HG03571 (cell line): ENCODE results near the gene EGLN3.
"Not testable (repeated sequence)": the region's sequence is repeated elsewhere in the genome, so short reads cannot be mapped to it uniquely, and the experiment has no call there.

Experiments
- ATAC-seq: cut with Tn5 transposase; IDR thresholded peaks from one replicate; pipeline ENCODE4 v1.9.1; 2021; ENCODE audit not compliant: unreplicated experiment

Gene EGLN3

DNA sequence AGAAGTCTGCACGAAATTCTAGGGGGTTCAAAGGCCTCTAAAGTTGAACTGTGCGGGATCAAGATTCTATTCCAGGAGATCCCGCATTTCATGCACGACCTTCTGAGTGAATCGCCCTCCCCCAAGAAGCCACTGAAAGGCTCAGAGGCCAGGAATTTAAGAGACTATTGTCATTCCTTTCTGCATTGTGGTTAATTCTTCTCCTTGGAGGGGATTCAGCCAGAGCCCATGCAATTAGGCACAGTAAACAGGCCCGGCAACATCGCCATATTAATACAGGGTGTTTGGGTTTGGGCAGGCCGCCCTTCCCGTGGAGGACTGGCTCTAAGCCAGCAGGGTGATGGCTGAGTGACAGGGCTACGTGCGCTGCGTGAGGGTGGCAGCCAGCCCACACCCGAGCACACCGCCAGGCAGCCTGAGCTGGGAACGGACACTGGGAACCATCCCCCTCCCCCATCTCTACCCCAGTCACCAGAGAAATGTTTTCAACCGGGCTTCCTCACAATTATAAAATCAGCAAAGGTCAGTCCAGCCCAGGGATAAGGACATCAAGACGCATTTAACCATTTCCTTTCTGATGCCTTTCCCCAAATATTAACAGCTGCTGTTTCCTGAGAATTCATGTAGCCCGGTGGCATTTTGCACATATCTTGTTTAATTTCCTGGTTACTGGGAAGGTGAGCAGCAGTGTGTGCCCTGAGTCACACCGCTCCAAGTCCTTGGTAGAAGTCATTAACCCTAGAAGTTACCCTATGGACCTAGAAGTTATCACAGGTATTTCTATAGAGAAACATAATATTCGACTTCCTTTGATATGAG lies 12.5 kb downstream of the EGLN3 start:
- ATAC-seq, result no peak

DNA sequence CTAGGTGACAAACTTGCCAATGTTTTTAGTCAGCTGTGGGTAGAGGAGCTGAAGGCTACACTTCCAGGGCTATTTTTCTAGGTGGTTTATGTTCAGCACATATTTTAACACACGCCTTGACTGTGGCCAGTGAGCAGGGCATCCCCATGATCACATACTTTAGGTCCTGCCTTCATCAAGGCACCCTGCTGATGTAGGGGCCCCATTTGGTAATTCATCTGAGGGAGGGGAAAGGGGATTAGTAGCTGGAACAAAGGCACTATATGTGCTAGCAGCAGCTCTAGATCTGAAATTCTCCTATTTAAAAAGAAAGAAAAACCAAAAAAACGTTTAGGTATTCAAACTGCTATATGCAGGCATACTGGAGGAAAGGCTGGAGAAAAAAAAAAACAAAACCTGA lies 14.5 kb downstream of the EGLN3 start:
- no peak for ATAC-seq

DNA sequence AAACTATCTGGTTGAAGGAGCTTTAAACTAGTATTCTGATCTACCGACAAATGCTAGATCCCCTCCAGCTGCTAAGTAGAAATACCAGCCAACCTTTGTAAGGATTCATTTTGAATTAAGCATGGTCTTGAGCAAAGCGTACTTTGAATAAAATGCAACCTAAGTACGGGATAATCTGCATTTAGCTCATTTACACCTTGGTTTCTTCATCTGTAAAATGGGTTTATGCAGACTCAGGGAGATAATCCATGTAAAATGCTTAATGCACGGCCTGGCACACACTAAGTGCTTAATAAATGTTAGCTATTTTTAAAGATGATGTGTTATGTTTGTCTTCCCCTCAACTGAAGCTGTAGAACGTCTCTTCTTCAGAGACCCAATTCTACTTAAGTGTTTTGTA lies 15.9 kb downstream of the EGLN3 start:
- ATAC-seq, result no peak

DNA sequence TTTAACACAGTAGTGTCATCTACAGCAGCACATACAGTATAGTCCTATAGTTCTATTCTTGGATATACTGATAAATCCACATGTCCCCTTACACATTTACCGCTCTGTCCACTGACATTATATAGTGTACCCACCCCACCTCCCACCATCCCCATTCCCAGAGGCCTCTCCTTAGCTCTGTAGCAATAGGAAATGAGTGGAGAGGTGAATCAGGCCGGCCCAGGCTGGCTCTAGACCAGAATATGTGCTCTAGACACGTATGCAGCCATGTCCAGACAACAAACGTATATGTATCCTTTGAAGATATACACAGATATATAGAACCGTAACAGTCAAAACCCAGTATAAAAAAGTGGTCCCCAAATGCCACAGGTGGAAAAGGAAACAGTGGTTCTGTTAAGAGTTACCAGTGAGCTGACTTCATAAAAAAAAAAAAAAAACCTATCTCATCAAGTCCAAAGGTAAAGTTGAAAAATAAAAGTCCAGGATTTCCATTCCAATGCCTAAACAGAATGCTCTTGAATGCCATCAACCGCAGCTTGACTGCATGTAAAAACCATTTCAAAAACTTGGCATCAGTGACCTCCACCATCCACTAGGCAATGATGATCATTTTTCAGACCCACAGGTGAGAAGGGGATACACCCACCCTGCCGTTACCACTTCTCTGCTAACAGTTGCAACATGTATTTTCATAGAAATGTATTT lies 16.7 kb downstream of the EGLN3 start:
- ATAC-seq, result no peak

DNA sequence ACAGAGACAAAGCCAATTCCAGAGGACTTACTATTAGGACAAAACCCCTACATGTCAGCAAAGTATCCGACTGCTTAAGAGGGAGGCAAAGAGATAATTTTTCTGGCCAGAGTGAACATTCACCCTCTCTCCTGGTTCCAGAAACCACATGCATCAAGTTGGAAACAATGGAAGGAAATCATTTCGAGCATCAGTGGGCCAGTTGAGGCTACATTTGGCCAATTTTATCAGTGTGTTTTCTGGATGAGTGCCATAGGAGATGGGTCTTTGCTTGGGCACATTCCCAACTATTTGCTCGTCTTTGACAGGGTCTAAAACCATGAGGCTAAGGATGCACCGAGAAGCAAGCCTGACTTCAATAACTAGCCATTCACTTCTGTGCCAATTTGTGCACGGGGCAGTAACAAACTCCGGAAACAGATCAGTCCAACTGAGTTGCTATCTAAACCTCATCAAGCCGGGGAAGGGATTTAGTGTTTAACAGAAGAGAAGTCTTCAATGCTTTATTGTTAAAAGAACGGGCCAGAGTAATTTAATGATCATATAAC lies 17.4 kb downstream of the EGLN3 start:
- ATAC-seq, result no peak

DNA sequence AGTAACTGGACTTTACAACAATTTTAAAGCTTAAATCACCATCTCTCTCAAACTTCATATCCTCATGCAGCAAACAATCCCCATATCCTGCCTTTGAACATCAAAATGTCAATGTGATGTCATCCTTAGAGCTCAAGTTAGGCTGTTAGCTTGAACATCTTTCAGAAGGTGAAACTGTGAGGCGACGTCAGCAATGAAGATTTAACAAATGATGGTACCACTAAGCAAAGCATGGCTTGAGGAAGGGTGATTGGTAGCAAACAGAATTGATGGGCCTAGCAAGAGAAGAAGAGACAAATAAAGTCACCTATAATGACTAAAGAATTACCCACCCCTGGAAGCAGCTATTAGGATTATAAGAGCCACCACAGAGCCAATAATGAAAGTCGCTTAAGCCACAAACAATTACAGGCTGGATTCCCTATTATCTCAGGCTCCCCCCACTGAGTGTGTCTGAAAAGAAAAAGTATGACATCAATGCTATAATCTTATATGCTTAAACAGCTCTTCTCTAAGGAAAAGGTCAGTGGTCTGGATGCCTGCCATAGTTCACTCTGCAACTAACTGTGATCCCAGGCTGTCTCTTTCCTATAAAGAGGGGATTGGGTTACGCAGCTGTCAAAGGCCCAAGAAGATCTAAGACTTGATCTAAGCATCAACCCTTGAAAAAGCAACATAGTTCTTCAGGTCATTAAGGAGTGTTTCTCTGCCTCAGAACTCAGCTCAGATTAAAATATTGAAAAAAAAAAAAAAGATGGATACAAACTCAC lies 18.1 kb downstream of the EGLN3 start:
- ATAC-seq, result no peak

DNA sequence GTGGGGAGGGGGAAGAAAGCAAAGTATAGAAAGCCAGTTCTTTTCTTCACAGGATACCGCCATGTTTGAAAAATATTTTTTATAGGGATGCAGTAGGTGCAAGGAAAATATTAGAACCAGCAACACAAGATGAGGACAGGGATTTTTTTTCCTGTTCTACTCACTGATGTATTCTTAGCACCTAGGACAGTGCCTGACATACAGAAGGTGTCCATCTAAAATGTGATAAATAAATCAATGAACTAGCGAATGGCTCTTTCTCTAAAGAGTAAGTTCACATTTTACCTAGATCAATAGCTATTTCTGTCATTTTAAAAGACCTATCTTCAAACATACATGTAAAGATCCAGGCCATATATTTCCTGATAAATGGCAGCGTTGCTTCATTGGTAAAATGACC lies 18.8 kb downstream of the EGLN3 start:
- ATAC-seq, result no peak

DNA sequence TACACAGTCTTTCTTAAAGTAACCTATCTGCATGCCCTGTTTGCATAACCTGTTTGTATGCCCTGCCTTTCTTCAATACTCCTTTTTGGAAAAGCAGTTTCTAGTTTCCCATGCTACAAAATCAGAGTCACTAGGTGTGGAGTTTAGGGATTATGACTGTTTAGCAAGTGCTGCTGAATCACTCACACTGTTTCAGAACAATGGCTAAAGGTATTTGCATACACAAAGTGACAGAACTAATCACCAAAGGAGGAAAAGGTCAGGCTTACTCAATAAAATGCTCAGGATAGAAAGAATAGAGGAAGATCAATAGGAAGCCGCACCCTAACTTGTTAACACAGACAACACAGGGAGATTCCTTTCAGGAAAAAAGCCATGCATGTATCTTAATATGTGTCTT lies 19.4 kb downstream of the EGLN3 start:
- no peak for ATAC-seq

DNA sequence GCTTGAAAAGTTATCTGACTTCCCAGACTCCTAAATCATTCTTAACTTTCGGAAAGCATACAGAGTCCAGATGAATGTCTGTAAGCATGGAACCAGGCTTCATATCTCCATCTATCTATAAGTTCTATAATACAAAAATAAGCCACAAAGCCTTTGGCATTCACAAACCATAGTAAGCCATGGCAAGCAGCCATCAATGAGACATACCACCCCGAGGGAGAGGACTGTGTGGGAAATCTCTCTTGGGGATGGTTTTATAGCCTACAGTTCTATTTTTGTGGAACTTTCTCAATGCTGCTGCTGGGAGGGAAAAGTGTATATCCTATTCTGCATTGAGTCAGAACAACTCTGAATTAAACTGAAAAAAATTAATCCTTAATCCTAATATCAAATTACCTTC lies 20.4 kb downstream of the EGLN3 start:
- ATAC-seq, result no peak

DNA sequence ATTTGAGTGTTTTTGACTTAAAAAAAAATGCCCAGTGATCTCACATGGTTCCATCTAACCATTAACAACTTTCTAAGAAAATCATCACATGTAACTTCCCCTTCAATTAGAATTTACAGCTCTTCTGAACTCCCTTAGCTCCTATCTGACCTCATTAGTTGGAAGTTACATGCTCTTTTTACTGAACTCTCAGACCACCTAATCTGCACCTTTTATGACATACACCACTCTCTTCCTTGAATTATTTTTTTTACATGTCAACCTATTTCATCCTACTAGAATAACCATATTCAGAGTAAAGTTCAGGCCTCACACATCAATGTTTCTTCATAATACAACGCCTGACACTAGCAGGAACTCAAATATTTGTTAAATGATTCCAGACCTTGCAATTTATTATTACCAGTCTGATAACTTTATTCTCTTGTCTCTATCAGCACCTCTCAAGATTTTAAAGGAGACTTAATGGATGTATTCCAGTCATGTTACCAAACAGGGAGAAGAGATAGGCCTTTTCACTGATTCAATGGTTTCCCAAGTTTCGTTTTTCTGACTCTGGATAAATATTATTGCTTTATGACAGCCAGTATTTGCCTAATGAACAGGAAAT lies 21.0 kb downstream of the EGLN3 start:
- ATAC-seq, result no peak

DNA sequence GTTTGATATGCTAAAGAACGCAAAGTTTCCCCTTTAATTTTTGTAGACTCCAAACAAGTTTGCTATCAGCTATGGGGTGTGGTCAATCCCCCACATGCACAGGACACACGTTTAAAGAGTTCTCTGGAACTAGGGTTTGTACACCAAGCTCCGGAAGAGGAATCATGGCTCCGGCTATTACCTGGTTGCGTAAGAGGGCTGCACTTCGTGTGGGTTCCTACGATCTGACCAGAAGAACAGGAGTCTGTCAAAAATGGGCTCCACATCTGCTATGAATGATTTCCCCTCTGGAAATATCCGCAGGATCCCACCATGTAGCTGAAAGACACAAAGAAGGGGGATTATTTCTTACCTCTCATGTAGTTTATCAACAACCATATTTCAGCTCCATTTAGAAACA lies 22.0 kb downstream of the EGLN3 start:
- ATAC-seq, result no peak

DNA sequence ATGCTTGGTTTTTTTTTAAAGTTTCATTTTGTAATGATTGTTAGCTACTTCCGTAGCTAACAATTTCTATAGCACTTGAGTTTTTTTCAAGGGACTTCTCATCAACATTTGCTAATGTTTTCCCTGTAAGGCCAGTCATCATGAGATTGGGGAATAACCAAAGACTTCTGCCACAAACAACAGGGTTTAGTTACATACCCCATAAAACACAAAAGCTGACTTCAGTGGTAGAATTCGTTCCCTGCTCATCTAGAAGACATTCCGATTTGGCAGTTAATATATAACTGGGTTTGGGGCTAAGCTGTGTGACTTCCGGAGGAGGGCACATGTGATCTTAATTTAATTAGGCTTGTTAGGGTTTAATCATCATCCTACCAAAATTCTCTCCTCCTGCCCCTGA lies 22.9 kb downstream of the EGLN3 start:
- ATAC-seq, result no peak

DNA sequence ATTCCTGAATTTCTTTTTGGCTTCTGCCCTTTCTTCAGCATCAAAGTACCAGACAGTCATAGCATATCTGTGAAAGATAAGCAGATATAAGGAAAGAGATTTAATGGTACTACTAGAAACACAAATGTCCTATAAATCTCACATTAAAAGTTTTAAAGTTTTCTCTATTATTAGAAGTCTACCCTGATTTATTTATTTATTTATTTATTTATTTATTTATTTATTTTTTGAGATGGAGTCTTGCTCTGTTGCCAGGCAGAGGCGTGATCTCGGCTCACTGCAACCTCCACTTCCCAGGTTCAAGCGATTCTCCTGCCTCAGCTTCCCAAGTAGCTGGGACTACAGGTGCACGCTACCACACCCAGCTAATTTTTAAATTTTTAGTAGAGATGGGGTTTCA lies 23.9 kb downstream of the EGLN3 start:
- ATAC-seq, result not testable (repeated sequence)

DNA sequence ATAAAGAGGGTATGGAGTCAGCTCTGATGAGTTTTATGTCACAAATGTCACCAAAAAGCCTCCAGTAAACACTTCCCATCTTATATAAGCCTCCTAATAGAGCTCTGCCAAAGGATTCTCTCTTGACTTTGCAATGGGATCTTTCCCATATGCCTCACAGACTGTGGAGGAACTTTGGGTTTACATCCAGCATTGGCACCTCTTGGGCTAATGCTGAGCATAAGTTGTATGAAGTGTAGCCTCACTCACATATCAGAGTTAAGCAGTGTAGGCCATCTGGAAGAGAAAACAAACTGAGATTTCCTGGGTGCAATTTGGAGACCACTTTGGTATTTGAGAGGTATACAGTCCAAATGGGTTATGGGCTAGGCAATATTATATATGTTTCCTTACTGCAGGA lies 24.9 kb downstream of the EGLN3 start:
- ATAC-seq, result no peak

DNA sequence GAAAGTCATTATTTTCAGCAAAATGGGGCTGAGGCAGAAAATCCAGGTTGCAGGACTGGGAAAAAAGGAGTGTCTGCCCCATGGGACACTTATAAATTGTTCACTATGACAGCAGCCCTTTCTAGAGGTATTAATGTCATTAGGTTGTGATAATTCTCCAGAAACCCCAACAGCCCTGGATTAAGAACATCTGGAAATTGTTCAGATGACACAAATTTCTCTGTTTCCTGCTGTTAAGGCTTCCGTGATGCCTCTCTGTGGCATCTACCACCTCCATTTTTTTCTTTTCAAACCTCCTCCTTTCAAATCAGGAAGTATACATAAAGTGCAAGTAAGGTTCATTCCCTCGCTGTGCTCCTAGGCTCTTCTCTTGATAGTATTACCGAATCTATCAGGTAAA lies 25.6 kb downstream of the EGLN3 start:
- no peak for ATAC-seq

DNA sequence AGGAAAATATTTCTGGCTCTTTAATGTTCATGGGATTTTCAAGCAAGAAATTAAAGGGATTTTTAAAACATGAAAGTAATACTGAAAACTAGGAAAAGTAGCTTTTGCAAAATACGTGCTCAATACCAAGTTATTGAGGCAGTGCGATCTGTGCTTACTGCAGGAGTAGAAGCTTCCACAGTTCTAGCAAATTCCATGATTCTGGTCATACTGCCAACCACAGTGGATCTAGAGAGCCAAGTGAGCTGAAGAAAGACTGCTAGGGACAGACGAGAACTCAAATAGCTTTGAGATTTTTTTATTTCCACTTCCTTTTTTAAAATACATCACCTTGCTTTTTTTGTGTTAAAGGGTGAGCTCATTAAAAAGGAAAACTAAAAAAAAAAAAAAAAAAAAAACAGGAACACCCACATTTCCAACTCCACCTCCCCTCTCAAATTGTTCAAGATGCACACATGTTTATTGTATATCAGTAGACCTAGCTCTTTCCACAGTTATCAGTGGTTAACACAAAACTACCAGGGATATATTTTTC lies 26.2 kb downstream of the EGLN3 start:
- ATAC-seq, result no peak

DNA sequence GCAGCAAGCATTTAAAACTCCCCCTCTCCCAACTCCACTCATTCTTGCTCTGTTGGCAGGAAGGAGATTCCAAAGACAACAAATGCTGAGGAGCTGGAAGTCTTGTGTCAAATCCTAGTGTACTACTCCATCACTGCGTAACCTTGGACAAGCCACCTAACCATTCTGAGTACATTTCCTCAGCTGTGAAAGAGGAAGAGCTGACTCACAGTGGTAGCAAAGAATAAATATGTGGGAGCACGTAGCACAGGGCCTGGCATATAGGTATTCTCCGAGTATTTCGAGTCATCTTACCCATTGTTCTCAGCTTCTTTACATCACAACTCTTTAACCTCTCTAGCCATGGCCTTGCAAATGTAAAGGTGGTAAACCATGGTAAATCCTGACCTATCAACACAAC lies 28.7 kb downstream of the EGLN3 start:
- no peak for ATAC-seq

DNA sequence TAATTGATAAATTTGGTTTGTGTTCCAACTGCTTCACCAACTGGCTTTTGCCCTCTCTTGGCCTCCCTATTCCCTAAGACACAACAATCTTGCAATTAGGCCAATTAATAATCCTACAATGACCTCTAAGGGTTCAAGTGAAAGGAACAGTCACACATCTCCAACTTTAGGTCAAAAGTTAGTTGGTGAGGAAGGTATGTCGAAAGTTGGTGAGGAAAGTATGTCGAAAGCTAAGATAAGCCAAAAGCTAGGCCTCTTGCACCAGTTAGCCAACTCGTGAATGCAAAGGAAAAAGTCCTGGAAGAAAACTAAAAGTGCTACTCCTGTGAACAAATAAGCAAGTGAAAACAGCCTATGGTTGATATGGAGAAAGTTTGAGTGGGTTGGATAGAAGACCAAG lies 32.6 kb downstream of the EGLN3 start:
- no peak for ATAC-seq

DNA sequence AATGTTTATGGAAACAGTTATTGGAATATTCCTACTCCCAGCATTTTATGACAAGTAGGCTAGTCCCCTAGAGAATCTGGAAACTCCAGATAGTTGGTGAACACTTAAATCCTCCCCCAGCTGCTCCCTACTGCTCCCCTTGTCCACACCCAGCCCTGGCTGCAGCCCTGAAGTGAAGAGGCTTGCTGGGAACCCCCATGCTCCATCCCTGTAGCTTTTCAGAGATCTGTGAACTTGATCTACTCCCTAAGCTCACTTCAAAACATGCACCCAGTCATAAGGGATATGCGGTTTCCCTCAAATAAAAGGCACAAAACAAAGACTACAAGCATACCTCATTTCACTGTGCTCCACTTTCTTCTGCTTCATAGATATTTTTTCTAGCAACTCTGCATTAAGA lies 33.2 kb downstream of the EGLN3 start:
- ATAC-seq, result no peak

DNA sequence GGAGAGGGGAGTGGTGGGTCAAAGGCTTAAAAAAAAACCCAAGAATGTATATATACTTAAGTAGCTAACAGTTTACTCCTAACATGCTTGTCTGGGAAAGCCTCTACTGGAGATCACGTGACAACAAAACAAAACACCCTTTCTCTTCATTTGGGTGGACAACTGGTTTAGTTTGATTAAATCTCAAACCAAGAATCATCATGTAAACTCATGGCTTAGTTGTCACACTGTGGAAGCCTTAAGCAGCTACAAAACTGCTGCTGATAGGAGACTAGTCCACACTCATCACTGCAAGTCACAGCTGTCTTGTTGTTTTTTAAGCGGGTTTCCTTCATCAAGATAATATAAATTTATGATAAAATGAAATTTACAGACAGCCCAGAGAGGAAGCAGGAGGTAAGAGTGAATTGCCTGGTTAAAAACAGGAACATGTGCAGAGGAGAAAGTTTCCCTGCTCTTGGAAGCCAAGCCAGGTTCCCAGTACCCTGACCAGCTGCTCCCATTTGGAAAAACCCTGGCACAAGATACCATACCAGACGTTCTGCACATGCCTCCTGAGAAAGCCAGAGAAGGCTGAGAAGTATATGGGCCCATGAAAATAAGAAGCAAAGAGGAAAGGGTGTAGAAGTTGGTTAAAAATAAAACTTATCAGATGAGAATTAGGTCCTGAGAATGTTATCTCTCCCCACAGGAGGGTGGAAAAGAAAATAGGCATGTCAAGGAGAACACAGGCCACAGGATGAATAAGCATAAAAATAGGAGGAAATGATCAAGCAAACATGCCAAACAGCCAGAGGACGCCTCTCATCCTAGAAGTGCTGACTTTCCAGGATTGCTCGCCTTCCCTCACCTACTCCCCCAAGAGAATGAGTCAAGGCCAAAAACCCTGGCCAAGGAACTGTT lies 34.0 kb downstream of the EGLN3 start:
- ATAC-seq, result no peak
